ENCODE data around the gene RACK1. TPM values are rescaled to one million over a fixed set of nuclear protein-coding genes. Genes with fewer than 3 reads are reported as not detected.

Gene RACK1
- total and polyA plus RNA-seq, 2 of the 4 experiments (the other 2 are of a cell fraction) = 4,263 to 9,350 TPM

DNA sequence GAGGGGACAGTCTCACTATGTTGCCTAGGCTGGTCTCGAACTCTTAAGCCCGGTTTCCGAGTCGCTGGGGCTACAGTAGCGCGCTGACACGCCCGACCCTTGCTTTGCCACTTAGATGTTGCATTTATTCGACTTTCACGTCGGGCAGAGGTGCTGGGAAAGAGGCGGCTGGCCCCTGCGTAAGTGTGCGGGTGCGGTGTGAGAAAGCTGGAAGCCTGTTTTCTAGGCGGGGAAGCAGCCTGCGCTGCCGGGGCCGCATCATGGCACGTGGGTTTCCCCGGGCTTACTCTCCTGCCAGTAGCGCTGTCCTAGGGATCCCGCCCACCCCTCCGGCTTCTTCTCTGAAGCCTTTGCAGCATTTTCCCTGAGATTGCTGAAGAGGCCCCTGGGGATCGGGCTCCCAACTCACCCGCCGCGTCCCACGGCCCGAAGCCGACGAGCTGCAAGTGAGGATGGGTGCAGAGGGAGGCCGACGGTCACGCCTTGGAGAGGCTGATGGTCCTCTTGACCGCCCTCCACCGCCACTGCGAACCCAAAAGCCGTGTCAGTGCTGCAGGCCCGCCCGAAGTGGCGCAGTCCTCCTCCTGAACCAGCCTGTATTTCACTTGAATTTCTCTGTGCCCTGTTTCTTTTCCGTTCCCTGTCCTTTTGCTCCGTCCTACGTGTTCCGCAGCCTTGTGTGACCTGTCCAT lies 26.4 kb downstream of the RACK1 start (continued):
- TF ChIP-seq MAZ (IDR thresholded peaks at IDR 0.05; ENCODE audit: borderline replicate concordance, low read depth, low read length) = no peak

DNA sequence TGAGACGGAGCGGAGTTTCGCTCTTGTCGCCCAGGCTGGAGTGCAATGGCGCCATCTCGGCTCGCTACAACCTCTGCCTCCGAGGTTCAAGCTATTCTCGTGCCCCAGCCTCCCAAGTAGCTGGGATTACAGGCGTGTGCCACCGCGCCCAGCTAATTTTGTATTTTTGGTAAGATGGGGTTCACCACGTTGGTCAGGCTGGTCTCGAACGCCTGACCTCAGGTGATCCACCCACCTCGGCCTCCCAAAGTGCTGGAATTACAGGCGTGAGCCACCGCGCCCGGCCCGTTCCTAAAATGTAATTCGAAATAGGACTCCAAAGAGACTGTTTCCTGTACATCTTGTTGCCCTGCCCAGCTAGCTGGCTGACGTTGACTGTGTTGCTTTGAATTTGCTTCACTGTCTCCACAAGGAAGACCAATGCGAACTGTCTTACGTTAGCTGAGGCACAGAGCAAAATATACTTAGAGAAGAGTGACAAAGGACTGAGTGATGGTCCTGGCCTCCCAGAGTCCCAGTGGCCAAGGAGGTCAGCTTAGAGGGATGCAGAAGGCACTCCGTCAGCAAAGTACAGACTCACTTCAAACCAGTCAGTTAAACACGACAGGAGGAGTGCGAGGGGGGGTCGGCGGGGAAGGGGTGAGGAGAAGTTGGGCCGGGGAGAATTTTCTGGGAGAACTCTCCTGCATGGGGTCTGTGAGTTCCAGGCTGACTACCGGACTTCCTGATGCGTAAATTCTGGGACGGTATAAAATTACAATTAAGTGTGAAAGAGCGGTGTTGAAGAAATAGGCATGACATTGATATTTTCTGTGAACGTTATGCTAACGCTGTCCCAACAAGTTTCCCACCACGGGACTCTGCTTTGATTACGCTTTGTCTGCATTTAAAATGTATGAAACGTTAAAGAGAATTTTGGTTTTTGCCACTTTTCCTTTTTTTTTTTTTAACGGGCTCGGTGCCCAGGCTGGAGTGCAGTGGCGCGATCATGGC lies 27.4 kb downstream of the RACK1 start:
- dilution Hi-C loops (cut with HindIII; ENCODE audit: low sequenced_read_pairs, unreplicated experiment) = no loop called here
- H3K4ac ChIP-seq (ENCODE audit: low read depth, low read length) = no peak overlapping the region; the same call in 1 of the 2 replicates
- ChIA-PET POLR2A (ENCODE audit: unreplicated experiment) (no interaction called here), CTCF (no interaction called here)
- H4K20me1 ChIP-seq (ENCODE audit: insufficient read depth, low read length) = peaks cover 6% of the 10 kb centered on the region
- H3K4me2 ChIP-seq (ENCODE audit: low read depth, low read length) = peak overlapping the region; percentile 74
- ATAC-seq (ENCODE audit: low read depth) = no peak
- no peak overlapping the region for H2AK9ac ChIP-seq (replicated peaks; ENCODE audit: low read depth, low read length, poor library complexity)
- BruUV-seq (replicated peaks) = no TSS peak
- H3K27ac ChIP-seq (ENCODE audit: insufficient read depth, low read length) = no peak overlapping the region
- no peak overlapping the region; a peak in 1 of 4 replicates for H4K8ac ChIP-seq (ENCODE audit: low read depth in 2 of 2, low read length in 2 of 2)
- no peak for DNase-seq
- H2AFZ ChIP-seq (replicated peaks; ENCODE audit: low read length, poor library complexity) = peak overlapping the region; percentile 88
- no peak overlapping the region for H2BK5ac ChIP-seq (ENCODE audit: low read depth, low read length, poor library complexity, severe bottlenecking)
- no peaks in the 10 kb centered on the region for H3K9me3 ChIP-seq (ENCODE audit: control insufficient read depth, insufficient read depth, low read length)
- no peak overlapping the region for H2BK15ac ChIP-seq (ENCODE audit: low read depth, low read length)
- no peak overlapping the region; the same call in 1 of the 2 replicates for H2AK5ac ChIP-seq (ENCODE audit: low read depth, low read length)
- no peak overlapping the region for H2BK120ac ChIP-seq (ENCODE audit: low read depth, low read length)
- H3K23ac ChIP-seq (ENCODE audit: low read depth, low read length) = peak overlapping the region; percentile 66; the same call in 1 of the 2 replicates
- no peak overlapping the region for H4K91ac ChIP-seq (ENCODE audit: insufficient read depth, low read depth, low read length)
- in situ Hi-C loops (cut with MboI; ENCODE audit: low sequenced_read_pairs) = no loop called here
- intact Hi-C loops (cut with micrococcal nuclease) = no loop called here
- H3K36me3 ChIP-seq (ENCODE audit: control insufficient read depth, insufficient read depth, low read length) = no peaks in the 10 kb centered on the region
- H2BK20ac ChIP-seq (ENCODE audit: low read depth, low read length) = no peak overlapping the region
- H4K5ac ChIP-seq (ENCODE audit: low read depth, low read length) = peak overlapping the region; percentile 13; the same call in 1 of the 2 replicates
- no peak overlapping the region for H3K56ac ChIP-seq (ENCODE audit: extremely low read depth, insufficient read depth, low read length)
- TF ChIP-seq CEBPB (IDR thresholded peaks at IDR 0.05; ENCODE audit: low read depth, low read length) (no peak), RAD21 (IDR thresholded peaks at IDR 0.05; ENCODE audit: low read length) (no peak), CHD1 (IDR thresholded peaks at IDR 0.05; ENCODE audit: low read depth, low read length) (no peak), MAFK (IDR thresholded peaks at IDR 0.05; ENCODE audit: low read depth, low read length) (no peak), FOS (IDR thresholded peaks at IDR 0.05; ENCODE audit: low read depth, low read length) (no peak)
- TF ChIP-seq, protein P1, sequence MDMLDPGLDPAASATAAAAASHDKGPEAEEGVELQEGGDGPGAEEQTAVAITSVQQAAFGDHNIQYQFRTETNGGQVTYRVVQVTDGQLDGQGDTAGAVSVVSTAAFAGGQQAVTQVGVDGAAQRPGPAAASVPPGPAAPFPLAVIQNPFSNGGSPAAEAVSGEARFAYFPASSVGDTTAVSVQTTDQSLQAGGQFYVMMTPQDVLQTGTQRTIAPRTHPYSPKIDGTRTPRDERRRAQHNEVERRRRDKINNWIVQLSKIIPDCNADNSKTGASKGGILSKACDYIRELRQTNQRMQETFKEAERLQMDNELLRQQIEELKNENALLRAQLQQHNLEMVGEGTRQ (IDR thresholded peaks at IDR 0.05; ENCODE audit: low read depth, low read length) = no peak
- 27% methylated on average over 11 of the region's 44 CpGs; no CpG with 5 or more reads in 1 of the 2 experiments for WGBS, 2 experiments (ENCODE audit: extremely low coverage in 2 of 2, insufficient read length in 1 of 2)
- no peaks in the 10 kb centered on the region for H3K79me1 ChIP-seq (ENCODE audit: low read depth in 1 of 2, low read length in 2 of 2)
- H3K14ac ChIP-seq (replicated peaks; ENCODE audit: low read depth, low read length) = peak overlapping the region; percentile 63; the same call in 1 of the 2 replicates
- H3K27me3 ChIP-seq (ENCODE audit: control insufficient read depth, insufficient read depth, low read length) = no peaks in the 10 kb centered on the region; the same call in 1 of the 2 replicates
- peaks cover 8% of the 10 kb centered on the region; the same call in 1 of the 2 replicates for H3K9me1 ChIP-seq (ENCODE audit: insufficient read depth, low read length)
- 0 out of 2 replicates have a peak, but pooled peaks cover 2% of the 10 kb centered on the region for H3K4me1 ChIP-seq (ENCODE audit: control insufficient read depth, insufficient read depth, low read length)
- H3K9ac ChIP-seq (ENCODE audit: low read depth, low read length) = 0 out of 2 replicates have a peak overlapping the region, but pooled peaks have one; percentile 14
- peak overlapping the region; percentile 33; the same call in 1 of the 2 replicates for H3K4me3 ChIP-seq (ENCODE audit: insufficient read depth, low read depth, low read length)
- H3K18ac ChIP-seq (ENCODE audit: low read depth, low read length) = no peak overlapping the region
